HL-60 (cell line): ENCODE results near the gene CYTH4.

Experiments used
- CTCF ChIP-seq: IDR thresholded peaks from one replicate; pipeline ENCODE4 v1.5.1; 2011; ENCODE audit warnings: low read length, control low read depth, inconsistent platforms; ENCODE audit not compliant: insufficient read depth
- GABPA ChIP-seq: IDR thresholded peaks from 2 replicates; pipeline ENCODE4 v1.6.1; 2012; ENCODE audit warnings: low read depth
- POLR2AphosphoS5 ChIP-seq: IDR thresholded peaks from 2 replicates; pipeline ENCODE4 v1.6.1; 2012; ENCODE audit warnings: low read depth
- REST ChIP-seq: IDR thresholded peaks from 2 replicates; pipeline ENCODE4 v1.6.1; 2012; ENCODE audit warnings: low read depth; ENCODE audit not compliant: insufficient replicate concordance
- SPI1 ChIP-seq: IDR thresholded peaks from 2 replicates; pipeline ENCODE4 v1.6.1; 2012; ENCODE audit warnings: low read depth, mild to moderate bottlenecking, borderline replicate concordance

DNA sequence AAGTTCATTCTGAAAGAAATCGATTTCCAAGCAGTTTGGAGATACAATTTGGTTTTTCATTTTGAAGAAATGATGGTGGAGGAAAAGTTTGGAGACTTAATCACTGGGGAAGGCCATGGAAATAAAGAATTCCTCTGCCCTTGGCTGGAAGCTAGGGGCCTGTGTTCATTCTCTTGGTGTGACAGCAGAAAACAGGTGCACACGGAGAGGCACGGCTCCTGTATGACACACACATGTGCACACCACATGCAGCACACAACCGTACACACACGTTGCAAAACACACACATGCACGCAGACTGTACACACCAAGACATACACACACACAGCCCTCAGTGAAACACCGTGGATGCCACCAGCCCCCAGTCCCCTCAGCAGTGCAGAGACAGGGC lies 64.2 kb downstream of the CYTH4 start:
- TF ChIP-seq CTCF (no peak), REST (no peak), POLR2AphosphoS5 (no peak), GABPA (no peak), SPI1 (no peak)
